GM23248 (cell line): ENCODE measurements around the gene CEACAM19.

Experiments used
- EZH2 ChIP-seq: fragments of 200-600 bp; sonication (generic); IDR thresholded peaks from 2 replicates; pipeline ENCODE4 v1.6.1; 2018; ENCODE audit warnings: antibody characterized with exemption, mild to moderate bottlenecking; ENCODE audit not compliant: insufficient read depth, poor library complexity, severe bottlenecking
- EZH2phosphoT487 ChIP-seq: fragments of 200-600 bp; sonication (generic); IDR thresholded peaks from 2 replicates; pipeline ENCODE4 v1.6.1; 2018; ENCODE audit warnings: antibody characterized with exemption, moderate library complexity, mild to moderate bottlenecking, low read depth; ENCODE audit not compliant: insufficient read depth

DNA sequence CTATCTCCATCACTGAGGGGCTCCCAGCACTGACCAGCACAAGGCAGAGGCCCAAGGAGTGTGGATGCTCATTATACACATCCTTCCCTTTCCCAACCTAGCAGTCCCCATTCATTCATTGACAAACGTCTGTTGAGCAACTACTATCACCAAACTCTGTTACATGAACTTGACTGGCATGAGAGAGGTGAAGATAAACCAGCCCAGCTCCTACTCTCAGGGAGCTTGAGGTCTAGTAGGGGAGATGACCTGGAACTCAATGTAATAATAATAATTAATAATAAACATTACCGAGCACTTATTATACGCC, 18.8 kb downstream of the CEACAM19 start:
- TF ChIP-seq EZH2 (no peak), EZH2phosphoT487 (no peak)
